MM.1S (cell line): ENCODE results near the gene EVX1.

Source experiments
- DNase-seq: peaks from one replicate; pipeline ENCODE4 v3.0.0-alpha.2; 2015
- H2AFZ ChIP-seq: fragments of 300-600 bp; sonication (generic); 2 replicates; pipeline ENCODE4 v1.6.0; 2016; ENCODE audit warnings: antibody characterized with exemption, low read length
- H3F3A ChIP-seq: fragments of 300-600 bp; sonication (generic); 2 replicates; pipeline ENCODE4 v1.6.1; 2016; ENCODE audit warnings: mild to moderate bottlenecking, antibody characterized with exemption, low read length, moderate library complexity, mixed read lengths; ENCODE audit not compliant: insufficient read depth
- H3K27ac ChIP-seq: fragments of 300-600 bp; sonication (generic); 2 replicates; pipeline ENCODE4 v1.5.1; 2016; ENCODE audit warnings: mild to moderate bottlenecking, low read length
- H3K27me3 ChIP-seq: fragments of 300-600 bp; sonication (generic); replicated peaks from 2 replicates; pipeline ENCODE4 v1.6.0; 2016; ENCODE audit warnings: low read length; ENCODE audit not compliant: insufficient read depth
- H3K36me3 ChIP-seq: fragments of 300-600 bp; sonication (generic); replicated peaks from 2 replicates; pipeline ENCODE4 v1.6.1; 2016; ENCODE audit warnings: mild to moderate bottlenecking, low read length, mixed read lengths; ENCODE audit not compliant: insufficient read depth
- H3K4me1 ChIP-seq: fragments of 300-600 bp; sonication (generic); 2 replicates; pipeline ENCODE4 v1.6.1; 2016; ENCODE audit warnings: low read length, mixed read lengths
- H3K4me2 ChIP-seq: fragments of 300-600 bp; sonication (generic); 2 replicates; pipeline ENCODE4 v1.6.0; 2016; ENCODE audit warnings: low read depth, low read length
- H3K4me3 ChIP-seq: fragments of 300-600 bp; sonication (generic); 2 replicates; pipeline ENCODE4 v1.5.1; 2016; ENCODE audit warnings: low read length, mixed read lengths
- H3K79me2 ChIP-seq: fragments of 300-600 bp; sonication (generic); 2 replicates; pipeline ENCODE4 v1.6.1; 2016; ENCODE audit warnings: mixed run types, low read length, mixed read lengths
- H3K9ac ChIP-seq: fragments of 300-600 bp; sonication (generic); 2 replicates; pipeline ENCODE4 v1.6.1; 2016; ENCODE audit warnings: low read length, mixed read lengths
- H3K9me2 ChIP-seq: fragments of 300-600 bp; sonication (generic); replicated peaks from 2 replicates; pipeline ENCODE4 v1.6.1; 2016; ENCODE audit warnings: mild to moderate bottlenecking, low read length, mixed read lengths; ENCODE audit not compliant: insufficient read depth
- H3K9me3 ChIP-seq: fragments of 300-600 bp; sonication (generic); replicated peaks from 2 replicates; pipeline ENCODE4 v1.6.1; 2016; ENCODE audit warnings: mild to moderate bottlenecking, low read length, mixed read lengths; ENCODE audit not compliant: insufficient read depth
- H4K20me1 ChIP-seq: fragments of 300-600 bp; sonication (generic); 2 replicates; pipeline ENCODE4 v1.6.1; 2016; ENCODE audit warnings: mild to moderate bottlenecking, low read length, moderate library complexity, mixed read lengths; ENCODE audit not compliant: insufficient read depth
- CTCF ChIP-seq: fragments of 300-600 bp; sonication (generic); IDR thresholded peaks from 2 replicates; pipeline ENCODE4 v1.5.1; 2016; ENCODE audit warnings: antibody characterized with exemption, low read length, mixed read lengths
- EZH2 ChIP-seq: fragments of 300-600 bp; sonication (generic); optimal IDR thresholded peaks from 2 replicates; pipeline ENCODE3; 2017; ENCODE audit warnings: low read depth, mild to moderate bottlenecking, antibody characterized with exemption, low read length, mixed read lengths
- EZH2phosphoT487 ChIP-seq: fragments of 300-600 bp; sonication (generic); IDR thresholded peaks from 2 replicates; pipeline ENCODE4 v1.6.1; 2018; ENCODE audit warnings: antibody characterized with exemption, low read length

Gene EVX1

DNA sequence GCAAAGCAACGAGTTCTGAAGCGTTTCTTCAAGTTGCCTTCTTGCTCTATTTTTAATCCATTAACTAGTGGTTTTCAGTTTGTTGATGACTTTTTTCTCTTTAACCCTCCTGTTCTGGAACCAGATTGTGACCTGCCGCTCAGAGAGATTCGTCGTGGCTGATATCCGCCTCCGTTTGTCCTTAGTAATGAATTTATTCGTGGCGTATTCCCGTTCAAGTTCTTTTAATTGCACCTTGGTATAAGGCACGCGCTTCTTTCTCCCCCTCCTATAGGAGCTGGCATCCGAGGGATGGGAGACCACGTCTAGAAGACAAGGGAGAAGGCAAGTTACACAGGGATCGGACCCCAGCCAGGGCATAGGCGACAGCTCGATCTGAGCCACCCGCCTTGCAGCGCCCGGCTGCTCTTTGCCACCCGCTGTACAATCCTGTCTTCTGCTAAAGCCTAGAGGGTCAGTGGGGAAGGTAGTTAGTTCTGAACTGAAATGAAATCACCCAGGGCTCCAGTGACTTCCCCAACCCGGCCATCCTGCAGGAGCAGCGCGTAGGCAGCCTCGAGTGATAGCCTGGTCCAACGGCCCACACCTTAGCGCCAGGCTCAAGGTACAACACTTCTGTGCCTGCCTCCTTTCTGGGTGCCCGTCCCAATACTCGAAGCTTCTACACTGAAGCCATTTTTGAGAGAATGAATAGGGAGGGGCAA lies 44.3 kb upstream of the EVX1 start:
- Histone ChIP-seq H3K36me3 (no peaks in the 10 kb centered on the region), H4K20me1 (0 out of 2 replicates have a peak, but pooled peaks cover 3% of the 10 kb centered on the region), H3K4me3 (no peak overlapping the region), H3K79me2 (no peaks in the 10 kb centered on the region), H3K4me1 (no peaks in the 10 kb centered on the region), H3K4me2 (no peak overlapping the region), H3K27me3 (peaks cover 87% of the 10 kb centered on the region), H2AFZ (no peak overlapping the region), H3K27ac (no peak overlapping the region), H3K9me3 (no peaks in the 10 kb centered on the region), H3K9ac (no peak overlapping the region), H3K9me2 (no peaks in the 10 kb centered on the region), H3F3A (no peaks in the 10 kb centered on the region)
- TF ChIP-seq EZH2phosphoT487 (no peak), CTCF (no peak), EZH2 (no peak)
- DNase-seq: no peak

DNA sequence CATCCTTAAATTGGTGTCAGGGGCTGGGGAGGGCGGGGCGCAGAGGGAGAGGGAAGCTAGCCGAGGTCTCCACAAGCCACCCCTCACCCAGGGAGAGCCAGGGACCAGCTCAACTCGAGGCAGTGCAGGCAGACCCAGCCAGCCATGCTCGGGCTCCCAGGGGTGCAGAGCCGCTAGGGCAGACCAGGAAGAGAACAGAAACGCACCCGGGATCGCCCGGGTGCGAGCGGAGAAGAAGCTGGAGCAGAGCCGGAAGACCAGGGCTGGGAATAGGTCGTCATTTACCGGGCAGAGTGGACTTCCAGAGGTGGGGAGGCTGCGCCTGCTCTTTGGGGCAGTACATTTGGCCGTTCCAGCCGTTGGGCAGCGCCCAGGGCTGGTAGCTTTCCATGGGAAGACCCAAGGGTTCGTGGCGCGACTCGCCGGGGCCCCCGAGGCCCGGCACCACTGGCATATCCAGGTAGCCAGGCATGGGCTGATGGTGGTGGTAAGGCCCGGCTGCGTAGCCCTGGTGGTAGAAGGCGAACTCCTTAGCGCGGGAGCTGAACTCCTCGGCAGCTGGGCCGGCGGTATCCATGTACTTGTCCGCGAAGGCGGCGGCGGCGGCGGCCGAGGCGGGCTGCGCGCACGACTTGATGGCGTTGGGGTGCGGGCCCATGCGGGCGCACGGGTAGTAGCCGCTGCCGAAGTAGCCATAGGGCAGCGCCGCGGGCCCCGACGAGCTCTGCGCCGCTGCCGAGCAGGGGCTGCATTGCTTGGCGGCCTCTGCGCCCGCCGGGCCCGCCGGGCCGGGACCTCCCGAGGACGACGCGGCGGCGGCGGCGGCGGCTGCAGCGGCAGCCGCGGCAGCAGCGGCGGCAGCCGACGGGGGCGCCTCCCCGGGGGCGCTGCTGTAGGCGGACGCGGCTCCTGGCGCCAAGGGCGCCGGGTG lies 43.5 kb upstream of the EVX1 start:
- TF ChIP-seq EZH2phosphoT487 (no peak), CTCF (no peak), EZH2 (no peak)
- Histone ChIP-seq H3K9me3 (no peaks in the 10 kb centered on the region), H4K20me1 (0 out of 2 replicates have a peak, but pooled peaks cover 3% of the 10 kb centered on the region), H3F3A (no peaks in the 10 kb centered on the region), H3K4me3 (no peak overlapping the region), H3K9ac (no peak overlapping the region), H3K4me2 (peak overlapping the region; percentile 57; the same call in 1 of the 2 replicates), H3K36me3 (no peaks in the 10 kb centered on the region), H3K27me3 (peaks cover 85% of the 10 kb centered on the region), H3K4me1 (no peaks in the 10 kb centered on the region), H2AFZ (no peak overlapping the region), H3K9me2 (no peaks in the 10 kb centered on the region), H3K27ac (no peak overlapping the region), H3K79me2 (no peaks in the 10 kb centered on the region)
- DNase-seq: no peak

DNA sequence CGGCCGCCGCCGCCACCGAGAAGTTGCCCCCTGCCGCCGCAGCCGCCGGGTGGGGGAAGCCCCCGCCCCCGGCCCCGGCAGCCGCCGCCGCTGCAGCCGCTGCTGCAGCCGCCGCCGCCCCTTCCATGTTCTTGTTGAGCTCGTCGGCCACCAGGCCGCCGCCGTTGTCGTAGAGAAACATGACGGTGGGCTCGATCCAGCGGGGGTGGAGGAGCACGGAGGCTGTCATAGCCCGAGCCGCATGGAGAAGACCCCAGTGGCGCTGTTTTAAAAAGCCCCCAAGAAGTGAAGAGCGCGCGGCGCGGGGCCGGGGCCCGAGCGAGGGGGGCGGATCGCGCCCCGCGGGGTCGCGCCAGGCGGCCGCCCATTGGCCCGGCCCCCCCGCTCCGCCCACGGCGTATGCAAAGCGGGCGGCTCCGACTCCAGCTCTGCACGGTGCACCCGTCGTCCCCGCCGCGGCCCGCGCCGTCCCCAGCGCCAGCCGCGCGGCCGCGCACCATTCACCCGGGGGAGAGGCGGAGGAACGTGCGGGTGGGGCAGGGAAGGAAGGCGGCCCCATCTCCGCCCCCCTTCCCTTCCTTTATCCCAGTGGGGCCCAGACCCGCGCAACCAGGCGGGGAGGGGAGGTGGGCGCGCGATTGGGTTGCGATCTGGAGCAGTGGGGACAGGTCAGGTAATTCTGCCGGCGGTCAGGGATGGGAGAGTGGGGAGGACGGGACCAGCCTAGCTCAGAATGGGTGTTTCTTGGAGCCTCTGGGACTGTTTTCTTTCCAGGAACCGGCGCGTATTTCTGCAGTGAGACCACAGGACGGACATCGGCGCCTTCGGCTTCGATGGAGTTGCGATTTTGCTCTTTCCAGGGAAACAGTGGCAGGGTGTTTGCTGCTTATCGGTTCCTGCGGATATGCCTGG lies 42.5 kb upstream of the EVX1 start, which contains the start of gene HOXA13:
Gene HOXA13, minus strand, starts transcription at position 243 of the 912 bp plus-strand sequence. Its CDS starts 14 bp downstream, at position 229.
- H3K9me3 ChIP-seq: no peaks in the 10 kb centered on the region
- H3K36me3 ChIP-seq: no peaks in the 10 kb centered on the region
- no peaks in the 10 kb centered on the region for H3K4me1 ChIP-seq
- no peaks in the 10 kb centered on the region for H3K9me2 ChIP-seq
- 0 out of 2 replicates have a peak, but pooled peaks cover 3% of the 10 kb centered on the region for H4K20me1 ChIP-seq
- peak; percentile 64 for DNase-seq
- H3K9ac ChIP-seq: no peak within 1 kb of the TSS
- no peaks in the 10 kb centered on the region for H3F3A ChIP-seq
- peak within 1 kb of the TSS; percentile 86 for H3K4me2 ChIP-seq
- H2AFZ ChIP-seq: peak within 1 kb of the TSS; percentile 74
- H3K4me3 ChIP-seq: peak within 1 kb of the TSS; percentile 57
- TF ChIP-seq CTCF (no peak), EZH2 (no peak), EZH2phosphoT487 (no peak)
- H3K27ac ChIP-seq: no peak within 1 kb of the TSS
- H3K79me2 ChIP-seq: no peaks in the 10 kb centered on the region
- H3K27me3 ChIP-seq: peaks cover 86% of the 10 kb centered on the region
